Measurements from ENCODE around the gene SST. TPM values are rescaled to one million over a fixed set of nuclear protein-coding genes. Genes with fewer than 3 reads are reported as not detected.

Gene SST
- total and polyA plus RNA-seq, 2 of the 13 experiments (the other 11 are each of a cell fraction or from before 2014, with no cell fraction given), result not detected

DNA sequence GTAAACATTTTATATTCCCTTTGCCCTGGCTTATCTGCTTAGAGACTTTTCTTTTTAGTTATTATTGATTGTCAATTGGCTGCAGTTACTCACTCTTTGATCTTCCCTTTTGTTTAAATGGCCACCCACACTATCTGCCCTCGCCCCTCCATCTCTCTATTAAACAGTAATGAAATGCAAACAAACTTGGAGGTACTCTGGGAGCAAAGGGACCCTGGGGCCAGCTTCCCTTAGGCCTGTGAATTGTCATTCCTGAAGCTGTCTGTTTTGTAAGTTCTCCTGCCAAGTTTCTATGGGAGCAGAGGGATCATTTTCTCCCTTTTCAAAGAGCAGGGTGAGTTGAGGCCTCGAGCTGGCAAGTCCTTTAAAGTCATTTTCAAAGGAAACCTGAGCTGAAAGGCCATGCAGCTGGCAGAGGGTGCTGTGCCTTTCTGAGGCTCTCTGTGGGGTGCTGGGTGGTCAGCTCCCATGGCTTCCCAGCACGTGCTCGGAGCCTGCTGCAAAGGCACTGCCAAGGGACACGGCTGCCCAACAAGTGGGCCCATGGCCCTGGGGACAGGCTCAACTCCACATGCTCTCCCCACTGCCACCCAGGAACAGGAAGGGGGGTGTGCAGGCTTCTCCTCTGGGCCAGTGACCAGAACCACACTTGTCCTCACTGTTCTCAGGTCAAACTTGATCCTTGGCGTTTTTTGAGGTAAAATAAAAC, 49.6 kb upstream of the SST start (continued):
- TF ChIP-seq SAP130 (CRISPR knock-in tag; IDR thresholded peaks at IDR 0.05; ENCODE audit: low read depth) (peak; percentile 78), YEATS2 (CRISPR knock-in tag; IDR thresholded peaks at IDR 0.05; ENCODE audit: borderline replicate concordance) (peak; percentile 36; the same call in 1 of the 2 replicates), ZNF550 (CRISPR knock-in tag; IDR thresholded peaks at IDR 0.05; ENCODE audit: borderline replicate concordance) (no peak), GPN1 (CRISPR knock-in tag; IDR thresholded peaks at IDR 0.05; ENCODE audit: borderline replicate concordance) (no peak), LCORL (IDR thresholded peaks at IDR 0.05) (no peak), LCORL (CRISPR knock-in tag; IDR thresholded peaks at IDR 0.05) (peak; percentile 64), DNMT1 (CRISPR knock-in tag; IDR thresholded peaks at IDR 0.05) (no peak), RFX5 (IDR thresholded peaks at IDR 0.05; ENCODE audit: low read depth, low read length) (no peak), SOX13 (IDR thresholded peaks at IDR 0.05) (peak; percentile 75), SOX13 (CRISPR knock-in tag; conservative IDR thresholded peaks at IDR 0.05 in 1 of 2, IDR thresholded peaks at IDR 0.05 in 1 of 2) (peak in 1 of 2 experiments; percentile 92; a peak in 2 of 4 replicates), PCBP2 (optimal IDR thresholded peaks at IDR 0.05; ENCODE audit: low read depth, low read length, poor library complexity, severe bottlenecking) (no peak), FOSL2 (CRISPR knock-in tag; IDR thresholded peaks at IDR 0.05) (peak; percentile 63; the same call in 1 of the 2 replicates), ZC3H13 (CRISPR knock-in tag; IDR thresholded peaks at IDR 0.05) (no peak), NCOA5 (CRISPR knock-in tag; IDR thresholded peaks at IDR 0.05) (no peak), BRD4 (CRISPR knock-in tag; IDR thresholded peaks at IDR 0.05) (peak; percentile 74; the same call in 1 of the 2 replicates), ZNF3 (CRISPR knock-in tag; IDR thresholded peaks at IDR 0.05) (0 out of 2 replicates have a peak, but pooled peaks have one; percentile 15), SMAD9 (CRISPR knock-in tag; IDR thresholded peaks at IDR 0.05) (no peak), ISL2 (CRISPR knock-in tag; IDR thresholded peaks at IDR 0.05) (peak; percentile 95), ZNF616 (CRISPR knock-in tag; IDR thresholded peaks at IDR 0.05; ENCODE audit: low read depth) (no peak), KAT7 (CRISPR knock-in tag; IDR thresholded peaks at IDR 0.05; ENCODE audit: borderline replicate concordance) (no peak)
- TF ChIP-seq, protein P1, sequence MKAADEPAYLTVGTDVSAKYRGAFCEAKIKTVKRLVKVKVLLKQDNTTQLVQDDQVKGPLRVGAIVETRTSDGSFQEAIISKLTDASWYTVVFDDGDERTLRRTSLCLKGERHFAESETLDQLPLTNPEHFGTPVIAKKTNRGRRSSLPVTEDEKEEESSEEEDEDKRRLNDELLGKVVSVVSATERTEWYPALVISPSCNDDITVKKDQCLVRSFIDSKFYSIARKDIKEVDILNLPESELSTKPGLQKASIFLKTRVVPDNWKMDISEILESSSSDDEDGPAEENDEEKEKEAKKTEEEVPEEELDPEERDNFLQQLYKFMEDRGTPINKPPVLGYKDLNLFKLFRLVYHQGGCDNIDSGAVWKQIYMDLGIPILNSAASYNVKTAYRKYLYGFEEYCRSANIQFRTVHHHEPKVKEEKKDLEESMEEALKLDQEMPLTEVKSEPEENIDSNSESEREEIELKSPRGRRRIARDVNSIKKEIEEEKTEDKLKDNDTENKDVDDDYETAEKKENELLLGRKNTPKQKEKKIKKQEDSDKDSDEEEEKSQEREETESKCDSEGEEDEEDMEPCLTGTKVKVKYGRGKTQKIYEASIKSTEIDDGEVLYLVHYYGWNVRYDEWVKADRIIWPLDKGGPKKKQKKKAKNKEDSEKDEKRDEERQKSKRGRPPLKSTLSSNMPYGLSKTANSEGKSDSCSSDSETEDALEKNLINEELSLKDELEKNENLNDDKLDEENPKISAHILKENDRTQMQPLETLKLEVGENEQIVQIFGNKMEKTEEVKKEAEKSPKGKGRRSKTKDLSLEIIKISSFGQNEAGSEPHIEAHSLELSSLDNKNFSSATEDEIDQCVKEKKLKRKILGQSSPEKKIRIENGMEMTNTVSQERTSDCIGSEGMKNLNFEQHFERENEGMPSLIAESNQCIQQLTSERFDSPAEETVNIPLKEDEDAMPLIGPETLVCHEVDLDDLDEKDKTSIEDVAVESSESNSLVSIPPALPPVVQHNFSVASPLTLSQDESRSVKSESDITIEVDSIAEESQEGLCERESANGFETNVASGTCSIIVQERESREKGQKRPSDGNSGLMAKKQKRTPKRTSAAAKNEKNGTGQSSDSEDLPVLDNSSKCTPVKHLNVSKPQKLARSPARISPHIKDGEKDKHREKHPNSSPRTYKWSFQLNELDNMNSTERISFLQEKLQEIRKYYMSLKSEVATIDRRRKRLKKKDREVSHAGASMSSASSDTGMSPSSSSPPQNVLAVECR (CRISPR knock-in tag; IDR thresholded peaks at IDR 0.05; ENCODE audit: borderline replicate concordance), result peak; percentile 72; the same call in 1 of the 2 replicates
- TF ChIP-seq, protein P2, sequence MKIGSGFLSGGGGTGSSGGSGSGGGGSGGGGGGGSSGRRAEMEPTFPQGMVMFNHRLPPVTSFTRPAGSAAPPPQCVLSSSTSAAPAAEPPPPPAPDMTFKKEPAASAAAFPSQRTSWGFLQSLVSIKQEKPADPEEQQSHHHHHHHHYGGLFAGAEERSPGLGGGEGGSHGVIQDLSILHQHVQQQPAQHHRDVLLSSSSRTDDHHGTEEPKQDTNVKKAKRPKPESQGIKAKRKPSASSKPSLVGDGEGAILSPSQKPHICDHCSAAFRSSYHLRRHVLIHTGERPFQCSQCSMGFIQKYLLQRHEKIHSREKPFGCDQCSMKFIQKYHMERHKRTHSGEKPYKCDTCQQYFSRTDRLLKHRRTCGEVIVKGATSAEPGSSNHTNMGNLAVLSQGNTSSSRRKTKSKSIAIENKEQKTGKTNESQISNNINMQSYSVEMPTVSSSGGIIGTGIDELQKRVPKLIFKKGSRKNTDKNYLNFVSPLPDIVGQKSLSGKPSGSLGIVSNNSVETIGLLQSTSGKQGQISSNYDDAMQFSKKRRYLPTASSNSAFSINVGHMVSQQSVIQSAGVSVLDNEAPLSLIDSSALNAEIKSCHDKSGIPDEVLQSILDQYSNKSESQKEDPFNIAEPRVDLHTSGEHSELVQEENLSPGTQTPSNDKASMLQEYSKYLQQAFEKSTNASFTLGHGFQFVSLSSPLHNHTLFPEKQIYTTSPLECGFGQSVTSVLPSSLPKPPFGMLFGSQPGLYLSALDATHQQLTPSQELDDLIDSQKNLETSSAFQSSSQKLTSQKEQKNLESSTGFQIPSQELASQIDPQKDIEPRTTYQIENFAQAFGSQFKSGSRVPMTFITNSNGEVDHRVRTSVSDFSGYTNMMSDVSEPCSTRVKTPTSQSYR (CRISPR knock-in tag; IDR thresholded peaks at IDR 0.05; ENCODE audit: borderline replicate concordance), result no peak; the same call in 1 of the 2 replicates
- TF ChIP-seq, protein P3, sequence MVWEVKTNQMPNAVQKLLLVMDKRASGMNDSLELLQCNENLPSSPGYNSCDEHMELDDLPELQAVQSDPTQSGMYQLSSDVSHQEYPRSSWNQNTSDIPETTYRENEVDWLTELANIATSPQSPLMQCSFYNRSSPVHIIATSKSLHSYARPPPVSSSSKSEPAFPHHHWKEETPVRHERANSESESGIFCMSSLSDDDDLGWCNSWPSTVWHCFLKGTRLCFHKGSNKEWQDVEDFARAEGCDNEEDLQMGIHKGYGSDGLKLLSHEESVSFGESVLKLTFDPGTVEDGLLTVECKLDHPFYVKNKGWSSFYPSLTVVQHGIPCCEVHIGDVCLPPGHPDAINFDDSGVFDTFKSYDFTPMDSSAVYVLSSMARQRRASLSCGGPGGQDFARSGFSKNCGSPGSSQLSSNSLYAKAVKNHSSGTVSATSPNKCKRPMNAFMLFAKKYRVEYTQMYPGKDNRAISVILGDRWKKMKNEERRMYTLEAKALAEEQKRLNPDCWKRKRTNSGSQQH (CRISPR knock-in tag; IDR thresholded peaks at IDR 0.05; ENCODE audit: low read depth), result no peak

All from HepG2 (cell line).